NCI-H446 treated with DMSO at 0.1 percent for 48 hours (cell line): ENCODE measurements around the gene FOXN1.
"Not testable (repeated sequence)": the region's sequence is repeated elsewhere in the genome, so short reads cannot be mapped to it uniquely, and the experiment has no call there.

Experiments used
- DNase-seq: peaks from one replicate; lab custom pipeline; 2025; lab: John Stamatoyannopoulos, UW

FOXN1 gene

DNA sequence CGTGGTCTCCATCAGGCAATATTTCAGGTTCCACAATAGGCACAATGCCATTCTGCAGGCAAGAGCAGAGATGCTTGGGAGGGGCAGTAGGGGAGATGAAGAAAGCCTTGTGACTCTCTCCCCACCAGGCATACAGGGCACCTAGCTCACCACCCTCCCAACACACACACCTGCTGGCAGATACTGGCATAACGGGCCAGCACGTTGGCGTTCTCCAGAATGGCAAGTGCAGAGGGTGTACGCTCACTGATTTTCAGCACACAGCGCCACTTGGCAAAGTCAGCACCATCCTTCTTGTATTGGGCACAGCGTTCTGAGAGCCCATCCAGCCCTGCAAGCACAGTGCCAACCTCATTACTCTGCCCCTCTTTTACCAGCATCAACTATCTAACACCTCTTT lies 68.4 kb downstream of the FOXN1 start:
- DNase-seq: no peak

DNA sequence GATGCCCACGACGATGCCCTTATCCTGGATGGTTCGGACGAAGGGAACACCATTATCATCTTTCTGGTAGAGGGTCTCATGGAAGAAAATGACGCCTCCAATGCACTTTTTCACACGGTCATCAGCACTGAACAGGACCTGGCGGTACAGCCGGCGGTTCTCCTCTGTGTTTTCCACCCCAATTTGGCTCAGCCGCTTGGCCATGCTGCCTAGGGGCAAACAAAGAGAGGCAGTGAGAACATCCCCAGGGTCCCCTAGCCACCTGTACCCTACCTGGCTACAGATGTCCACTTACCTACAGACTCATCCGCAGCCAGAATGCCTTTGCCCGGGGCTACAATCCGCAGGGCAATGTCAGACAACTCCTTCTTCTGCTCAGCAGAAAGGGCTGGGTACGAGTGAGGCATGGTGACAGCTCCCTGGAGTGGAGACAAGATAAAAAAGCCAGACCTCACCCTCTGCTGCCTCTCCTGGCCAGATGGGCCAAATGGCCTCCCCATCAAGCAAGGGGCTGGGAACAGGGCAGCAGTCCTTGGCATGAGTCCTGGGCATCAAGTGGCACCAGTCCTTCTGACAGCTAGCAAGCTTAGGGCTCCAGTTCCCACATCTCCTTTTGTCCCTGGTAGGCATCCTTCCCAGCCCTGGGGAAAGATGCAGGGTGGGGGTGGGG lies 69.1 kb downstream of the FOXN1 start:
- DNase-seq: no peak

DNA sequence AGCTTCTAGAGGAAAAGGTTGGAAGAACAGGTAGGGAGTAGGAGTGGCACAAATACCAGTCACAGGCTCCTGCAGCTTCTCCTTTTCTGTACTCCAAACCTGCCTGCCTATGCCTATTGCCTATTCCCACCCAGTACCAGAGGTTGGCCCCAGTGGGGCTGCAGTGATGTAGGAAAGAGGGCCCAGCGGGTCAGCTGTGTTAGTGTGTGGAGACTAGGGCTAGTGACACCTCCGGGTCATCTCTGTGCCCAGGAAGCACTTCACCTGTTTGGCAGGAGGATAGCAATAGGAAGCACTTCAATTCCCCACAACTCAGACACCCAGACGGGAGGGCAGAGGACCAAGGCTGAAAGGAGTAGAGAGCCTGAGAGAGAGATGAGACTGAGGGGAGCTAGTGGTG lies 69.9 kb downstream of the FOXN1 start:
- DNase-seq: not testable (repeated sequence)

DNA sequence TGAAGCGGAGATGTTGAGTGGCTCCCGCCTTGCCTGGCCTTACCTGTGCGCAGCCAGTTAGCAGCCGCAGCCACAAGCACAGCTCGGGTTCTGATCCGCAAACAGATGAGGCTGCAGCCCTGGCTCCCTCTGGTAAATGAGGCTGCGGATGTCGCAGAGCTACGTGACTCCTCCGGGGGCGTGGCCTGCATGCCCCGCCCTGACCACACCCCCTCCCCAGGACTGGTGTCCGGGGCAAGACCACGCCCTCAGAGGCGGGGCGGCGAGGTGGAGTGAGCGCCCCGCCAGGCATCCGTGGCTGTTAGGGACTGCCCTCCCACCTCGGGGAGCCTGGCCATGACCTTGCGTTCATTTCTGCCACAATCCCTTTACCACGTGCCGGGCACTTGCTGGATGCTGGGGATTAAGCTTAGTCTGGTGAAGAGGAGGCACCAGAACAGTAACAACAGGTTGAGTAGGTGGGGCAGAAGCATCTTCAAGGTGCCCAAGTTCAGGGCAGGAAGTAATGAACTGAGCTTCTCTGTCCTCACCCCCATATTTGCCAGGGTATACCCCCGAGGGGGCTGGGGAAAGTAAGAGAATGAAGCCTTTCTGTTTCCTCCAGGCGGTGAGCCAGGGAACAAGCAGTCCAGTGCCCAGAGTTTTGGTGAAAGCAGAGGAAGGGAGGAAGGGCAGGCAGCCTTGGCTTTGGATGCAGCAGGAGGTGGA lies 70.8 kb downstream of the FOXN1 start, which contains the start of gene ALDOC:
Gene ALDOC, minus strand, starts transcription at position 138 of the 708 bp plus-strand sequence. CDS start 1,363 bp downstream, outside the sequence.
- peak; percentile 50 for DNase-seq

DNA sequence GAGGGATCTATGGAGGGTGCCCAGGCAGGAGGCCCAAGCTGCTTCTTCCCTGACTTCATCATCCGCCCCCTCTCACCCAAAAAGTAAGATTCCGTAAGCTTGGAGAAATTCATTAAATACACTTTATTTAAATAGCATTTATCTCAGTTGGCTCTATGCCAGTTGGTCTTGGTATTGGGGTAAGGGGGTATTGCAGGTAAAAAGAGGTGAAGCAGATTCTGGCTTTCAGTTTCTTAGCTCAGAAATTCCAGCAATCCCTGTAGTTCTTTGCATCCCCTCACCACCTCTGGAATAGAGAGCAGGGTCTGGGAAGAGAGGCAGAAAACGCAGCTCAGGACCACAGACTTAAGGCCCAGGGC lies 71.3 kb downstream of the FOXN1 start:
- DNase-seq: no peak

DNA sequence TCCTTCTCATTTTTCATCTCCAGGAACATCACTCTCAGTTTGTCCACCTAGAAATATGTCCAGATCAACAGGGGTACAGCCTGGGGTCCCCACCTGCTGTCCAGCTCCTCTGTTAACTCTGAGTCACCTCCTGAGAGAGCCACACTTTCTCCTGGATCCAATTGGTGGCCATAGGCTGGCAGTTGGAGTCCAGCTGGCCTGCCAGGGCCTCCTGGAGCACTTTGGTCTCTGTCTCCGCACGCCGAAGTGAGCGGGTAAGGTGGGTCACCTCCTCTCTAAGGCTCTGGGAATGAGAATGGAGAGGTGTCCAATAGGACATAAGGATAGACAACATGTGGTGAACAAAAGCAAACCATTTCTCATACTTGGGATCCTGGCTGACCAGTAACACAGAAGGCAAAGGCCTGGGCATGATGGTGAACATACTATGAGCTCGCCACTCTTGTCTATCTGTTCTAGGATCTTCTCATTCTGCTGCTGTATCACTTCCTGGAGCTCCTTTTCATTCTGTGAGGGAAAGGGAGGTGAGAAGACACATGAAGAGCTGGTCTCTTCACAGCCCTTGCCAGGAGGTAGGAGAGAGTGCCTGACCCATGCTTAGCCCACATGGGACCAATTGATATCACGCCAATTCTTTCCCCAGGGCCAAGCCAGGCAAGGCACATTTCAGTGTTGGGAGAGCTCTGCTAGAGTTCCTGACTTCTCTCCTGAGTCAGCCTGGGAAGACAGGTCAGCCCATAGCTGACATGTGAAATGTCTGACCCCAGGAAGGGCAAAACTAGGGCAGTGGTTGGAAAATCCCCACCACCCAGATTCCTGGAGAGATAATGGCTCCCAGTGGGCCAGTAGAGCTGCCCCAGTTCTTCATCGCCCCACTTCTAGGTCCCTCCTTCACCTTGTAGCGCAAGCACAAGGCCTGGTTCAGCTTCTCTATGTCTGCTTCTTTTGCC lies 72.4 kb downstream of the FOXN1 start:
- DNase-seq: no peak

DNA sequence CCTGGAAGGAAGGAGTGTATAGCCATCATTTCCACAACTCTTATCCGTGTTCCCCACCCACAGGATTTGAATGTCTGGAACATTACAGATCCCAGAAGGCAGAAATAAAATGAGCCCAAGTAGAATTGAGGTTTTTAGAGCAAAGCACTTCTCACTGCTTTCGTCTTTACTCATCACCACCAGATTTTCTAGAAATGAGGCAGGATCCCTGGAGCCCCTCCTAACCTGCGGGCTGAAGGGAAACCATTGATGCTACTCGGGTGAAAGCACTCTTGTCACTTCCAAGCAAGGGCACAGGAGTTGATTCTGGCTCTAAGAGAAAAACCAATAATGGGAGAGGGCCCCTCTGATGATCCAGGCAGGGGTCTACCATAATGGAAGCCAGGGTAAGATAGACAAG lies 73.4 kb downstream of the FOXN1 start:
- no peak for DNase-seq

DNA sequence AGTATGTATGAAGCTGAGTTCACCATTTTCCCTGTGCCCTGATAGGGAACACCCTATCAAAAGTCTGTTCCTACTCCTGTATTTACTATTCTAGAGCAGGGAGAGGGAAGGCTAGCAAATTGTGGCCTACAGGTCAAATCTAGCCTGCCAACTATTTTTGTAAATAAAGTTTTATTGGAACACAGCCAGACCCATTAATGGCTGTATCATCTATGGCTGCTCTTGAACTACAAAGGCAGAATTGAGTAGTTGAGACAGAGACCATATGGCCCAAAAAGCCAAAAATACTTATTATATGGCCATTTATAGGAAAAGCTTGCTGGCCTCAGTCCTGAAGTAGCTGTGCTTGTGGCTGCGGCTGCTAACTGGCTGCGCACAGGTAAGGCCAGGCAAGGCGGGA lies 74.8 kb downstream of the FOXN1 start:
- no peak for DNase-seq

DNA sequence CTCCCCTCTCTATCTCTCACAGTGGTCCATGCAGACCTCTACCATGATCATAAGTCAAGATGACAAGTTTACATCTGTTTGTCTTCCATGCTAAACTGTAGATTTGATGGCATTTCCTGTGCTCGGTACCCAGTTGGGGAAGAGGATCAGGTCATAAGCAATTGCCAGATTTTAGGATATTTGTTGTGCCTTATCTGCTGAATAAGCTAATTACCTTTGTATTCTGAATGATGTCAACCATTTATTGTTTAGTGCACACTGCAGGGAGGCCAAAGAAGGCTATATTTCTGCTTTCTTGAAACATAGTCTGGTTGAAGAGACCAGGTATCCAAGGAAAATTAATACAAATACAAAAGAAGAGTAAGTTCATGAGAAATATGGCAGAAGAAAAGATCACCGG lies 76.4 kb downstream of the FOXN1 start:
- DNase-seq: no peak

DNA sequence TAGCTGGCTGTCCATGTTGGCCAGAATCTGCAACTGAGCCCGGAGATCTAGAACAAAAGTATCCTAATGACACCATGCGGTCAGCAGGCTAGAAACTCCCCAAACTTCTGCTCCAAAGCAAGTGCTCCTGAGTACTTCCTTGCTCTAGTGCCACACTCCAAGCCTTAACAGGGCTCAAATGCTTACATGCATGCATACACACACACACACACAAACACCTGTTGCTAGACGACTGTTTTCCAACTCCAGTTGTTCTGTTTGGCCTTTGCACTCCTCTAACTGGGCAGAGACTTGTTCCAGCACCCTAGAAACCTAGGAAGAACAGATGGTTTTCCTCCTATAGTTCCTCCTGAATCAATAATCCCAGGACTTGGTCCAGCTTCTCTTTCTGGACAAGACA lies 78.3 kb downstream of the FOXN1 start:
- DNase-seq: no peak

DNA sequence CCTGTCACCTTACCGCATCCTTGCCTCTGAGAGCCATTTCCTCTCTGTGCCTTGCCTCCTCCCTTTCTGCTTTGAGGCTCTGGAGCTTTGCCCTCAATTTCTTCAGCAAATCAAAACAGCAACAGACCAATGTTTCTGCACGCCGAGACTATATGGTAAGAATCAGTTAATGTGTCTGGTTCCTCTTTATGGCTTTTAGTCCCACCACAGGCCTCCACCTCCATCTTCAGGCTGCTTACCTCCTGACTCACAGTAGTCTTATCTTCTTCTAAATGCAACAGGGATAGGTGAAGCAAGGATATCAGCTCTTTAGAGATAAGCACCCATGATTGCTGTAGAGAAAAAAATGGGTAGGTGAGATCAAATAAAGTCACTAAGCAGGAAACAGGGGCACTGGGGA lies 79.7 kb downstream of the FOXN1 start:
- DNase-seq: no peak
